K562 (cell line): ENCODE data around the gene PTH1R. TPM values are rescaled to one million over a fixed set of nuclear protein-coding genes. Genes with fewer than 3 reads are reported as not detected.

Experiments used
- ATAC-seq: fragments of 200-7000 bp; cut with Tn5 transposase; 3 replicates; pipeline ENCODE4 v1.9.1; 2020; ENCODE audit warnings: moderate library complexity
- BruUV-seq: library from RNA; stranded (reverse); fragments of 400-500 nt; replicated peaks from 2 replicates; lab custom pipeline; 2021; lab: Mats Ljungman, UMichigan
- CTCF ChIA-PET: fragments of 300-600 bp; formaldehyde crosslinking; extraction: SDS; loops from one replicate; lab custom pipeline; 2021; ENCODE audit warnings: low intra/inter-chr PET ratio; lab: Yijun Ruan, JAX
- POLR2A ChIA-PET: fragments of 300-600, 350-650 bp; sonication (Branson Sonifier 250); formaldehyde crosslinking; extraction: SDS; loops from one replicate; lab custom pipeline; 2021; ENCODE audit warnings: antibody characterized with exemption, inconsistent platforms; lab: Yijun Ruan, JAX
- DNase-seq, 4 experiments: peaks; one replicate each; pipeline versions ENCODE4 v3.0.0 to v3.0.0-alpha.2; 2011 to 2018; ENCODE audit warnings: low spot score in 3 of 4, mixed read lengths in 3 of 4; ENCODE audit errors: extremely low read depth in 1 of 4
- FAIRE-seq: peaks from 2 replicates; lab custom pipeline; 2011; peaks lifted over from hg19 to GRCh38; lab: Jason Lieb, UNC
- H2AFZ ChIP-seq: 2 replicates; pipeline ENCODE4 v1.6.0; 2011; ENCODE audit warnings: low read depth, low read length, control low read depth, inconsistent platforms
- H3K27ac ChIP-seq: fragments of 200-600 bp; 3 replicates; pipeline ENCODE4 v1.8.0; 2011; ENCODE audit warnings: low read depth, mild to moderate bottlenecking, control low read depth, inconsistent platforms, low read length, moderate library complexity, mixed read lengths; ENCODE audit errors: extremely low read depth
- H3K27me3 ChIP-seq, 2 experiments: fragments of 300-600 bp in 1 of 2; 2 replicates in 1 of 2; 3 replicates in 1 of 2; pipeline versions ENCODE4 v1.6.0 to v1.8.0; 2011; ENCODE audit warnings: inconsistent platforms in 2 of 2, low read length in 2 of 2, mild to moderate bottlenecking in 1 of 2, mixed read lengths in 1 of 2, moderate library complexity in 1 of 2; ENCODE audit not compliant: control insufficient read depth in 2 of 2, insufficient read depth in 2 of 2
- H3K36me3 ChIP-seq: fragments of 300-600 bp; 3 replicates; pipeline ENCODE4 v1.8.0; 2011; ENCODE audit warnings: mild to moderate bottlenecking, low read length, inconsistent platforms; ENCODE audit not compliant: control insufficient read depth, insufficient read depth
- H3K4me1 ChIP-seq, 2 experiments: fragments of 200-600 bp in 1 of 2; replicated peaks in 1 of 2; 2 replicates in 1 of 2; 3 replicates in 1 of 2; pipeline versions ENCODE4 v1.5.1 to v1.8.0; 2011; ENCODE audit warnings: inconsistent platforms in 2 of 2, low read length in 2 of 2, mild to moderate bottlenecking in 1 of 2, mixed read lengths in 1 of 2, moderate library complexity in 1 of 2; ENCODE audit not compliant: control insufficient read depth in 2 of 2, insufficient read depth in 2 of 2
- H3K4me2 ChIP-seq: 2 replicates; pipeline ENCODE4 v1.6.1; 2011; ENCODE audit warnings: low read length, control low read depth, inconsistent platforms, mixed read lengths; ENCODE audit not compliant: insufficient read depth
- H3K4me3 ChIP-seq: fragments of 200-600 bp; sonication (generic), shearing (Covaris generic); 2 replicates; pipeline ENCODE4 v1.5.1; 2016; ENCODE audit warnings: control low read depth, inconsistent platforms
- H3K79me2 ChIP-seq: fragments of 200-600 bp; 3 replicates; pipeline ENCODE4 v1.8.0; 2011; ENCODE audit warnings: low read length, inconsistent platforms; ENCODE audit not compliant: control insufficient read depth, insufficient read depth
- H3K9ac ChIP-seq, 2 experiments: 2 replicates each; pipeline versions ENCODE4 v1.6.0 to v1.6.1; 2011; ENCODE audit warnings: low read depth in 2 of 2, low read length in 2 of 2, control low read depth in 1 of 2, inconsistent platforms in 1 of 2, mild to moderate bottlenecking in 1 of 2, mixed read lengths in 1 of 2; ENCODE audit not compliant: insufficient read depth in 1 of 2
- H3K9me1 ChIP-seq: one replicate; pipeline ENCODE4 v1.6.0; 2011; ENCODE audit warnings: inconsistent platforms, mild to moderate bottlenecking, low read length, moderate library complexity; ENCODE audit not compliant: control insufficient read depth, insufficient read depth
- H3K9me3 ChIP-seq: replicated peaks from 2 replicates; pipeline ENCODE4 v1.5.1; 2011; ENCODE audit warnings: low read depth, low read length, inconsistent platforms; ENCODE audit not compliant: control insufficient read depth, insufficient read depth
- H4K20me1 ChIP-seq: replicated peaks from 2 replicates; pipeline ENCODE4 v1.6.1; 2011; ENCODE audit warnings: low read length, inconsistent platforms, mixed read lengths; ENCODE audit not compliant: control insufficient read depth, insufficient read depth
- ARID2 ChIP-seq: fragments of 450-650 bp; IDR thresholded peaks from 2 replicates; pipeline ENCODE4 v1.6.1; 2017; ENCODE audit warnings: antibody characterized with exemption, mild to moderate bottlenecking
- SAFB2 ChIP-seq: fragments of 200-400 bp; formaldehyde crosslinking; IDR thresholded peaks from 2 replicates; pipeline ENCODE4 v1.6.1; 2018; ENCODE audit warnings: borderline replicate concordance, low read length, low read depth, moderate library complexity; ENCODE audit not compliant: severe bottlenecking
- XRCC4 ChIP-seq: IDR thresholded peaks from one replicate; pipeline ENCODE4 v1.6.1; 2011; ENCODE audit not compliant: insufficient read depth, insufficient read length; ENCODE audit errors: extremely low read depth
- ZNF253 ChIP-seq: fragments of 250-450 bp; sonication (Bioruptor Pico); conservative IDR thresholded peaks from 2 replicates; pipeline ENCODE4 v1.6.1; 2021; ENCODE audit warnings: mild to moderate bottlenecking
- ZNF77 ChIP-seq: fragments of 250-450 bp; sonication (Bioruptor Pico); IDR thresholded peaks from 2 replicates; pipeline ENCODE4 v1.5.0; 2020
- WGBS: fragments of 100-300 bp; shearing (Covaris generic); methylation state at CpG from one replicate; pipeline ENCODE4 v1.1.6; 2016; ENCODE audit warnings: low coverage, mixed read lengths; ENCODE audit not compliant: insufficient coverage; ENCODE audit errors: missing lambda C conversion rate; 5-methylcytosine and 5-hydroxymethylcytosine counted together
- in situ Hi-C: fragments of 300-500 bp; cut with MboI; formaldehyde crosslinking; loops from 4 replicates; pipeline ENCODE4 v1.15.0; 2018; ENCODE audit warnings: inconsistent platforms, mixed read lengths
- intact Hi-C: fragments of 100-400 bp; cut with micrococcal nuclease; formaldehyde crosslinking; loops from 2 replicates; pipeline ENCODE4 v1.14.2; 2022
- polyA plus RNA-seq, 8 experiments: library from polyadenylated mRNA; depleted of rRNA in 4 of 8; stranded (reverse) in 5 of 8; unstranded in 3 of 8; fragments of >200 nt; fragmentation: Nextera tagmentation in 2 of 8; fragmentation: Illumina TruSeq in 1 of 8; extraction: Ambion mirVana in 2 of 8; extraction: Trizol in 1 of 8; gene quantifications; 2 replicates each; pipeline versions ENCODE4 v1.2.1 to v1.2.3, GENCODE V29; 2011 to 2014; ENCODE audit warnings: inconsistent platforms in 1 of 8, missing spikeins in 1 of 8
- total RNA-seq, 7 experiments: library from RNA; depleted of rRNA in 6 of 7; stranded (reverse); fragments of >200 nt in 6 of 7; fragmentation: Illumina TruSeq in 2 of 7; extraction: Trizol in 2 of 7; gene quantifications; 2 replicates each; pipeline versions ENCODE4 v1.2.1 to v1.2.3, GENCODE V29; 2011 to 2021; ENCODE audit warnings: low replicate concordance in 1 of 7
- TF ChIP-seq, protein P1 (sequence below): fragments of 450-650 bp; IDR thresholded peaks from 2 replicates; pipeline ENCODE4 v1.6.1; 2018; ENCODE audit not compliant: partially characterized antibody

The PTH1R gene
- total and polyA plus RNA-seq, 9 of the 15 experiments (the other 6 are each of a cell fraction or from before 2014, with no cell fraction given): not detected

DNA sequence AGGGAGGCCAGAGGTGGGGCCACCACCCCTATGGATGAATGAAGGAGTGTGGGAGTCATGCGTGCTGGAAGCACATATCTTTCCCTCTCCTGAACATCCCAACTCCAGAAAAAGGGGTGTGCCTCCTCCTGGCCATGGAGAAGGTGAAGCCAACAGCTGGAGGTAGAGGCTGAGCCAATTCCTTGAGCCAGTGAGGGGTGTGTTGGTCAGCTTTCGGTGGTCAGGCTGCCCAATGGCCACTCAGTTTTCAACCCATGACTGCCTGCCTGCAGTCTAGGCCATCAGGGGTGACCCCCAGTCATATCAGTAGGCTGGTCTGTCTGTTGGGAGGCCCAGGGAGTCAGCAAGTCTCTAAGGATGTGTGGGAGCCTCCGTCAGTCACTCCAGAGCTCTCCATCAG is 13.6 kb downstream of the PTH1R start:
- Histone ChIP-seq H3K9me3 (no peaks in the 10 kb centered on the region), H3K9ac (no peak overlapping the region), H3K27ac (no peak overlapping the region), H3K4me2 (no peak overlapping the region), H3K4me3 (no peak overlapping the region), H4K20me1 (peaks cover 34% of the 10 kb centered on the region), H2AFZ (no peak overlapping the region), H3K36me3 (no peaks in the 10 kb centered on the region), H3K9me1 (no peaks in the 10 kb centered on the region), H3K27me3 (peaks cover 20 to 70% of the 10 kb centered on the region in 2 experiments), H3K79me2 (no peaks in the 10 kb centered on the region), H3K4me1 (peaks cover 0 to 21% of the 10 kb centered on the region in 2 experiments; a peak in 3 of 5 replicates)
- POLR2A ChIA-PET: interaction anchor here (1.1 kb wide), 1 partner anchor 14 kb away, joined by 3 read pairs; no protein-coding TSS in a partner anchor
- BruUV-seq: no TSS peak
- no peak for FAIRE-seq
- intact Hi-C loops: no loop called here
- in situ Hi-C loops: no loop called here
- TF ChIP-seq ZNF253 (CRISPR knock-in tag) (no peak), XRCC4 (no peak), ZNF77 (CRISPR knock-in tag) (no peak), ARID2 (no peak), SAFB2 (no peak)
- TF ChIP-seq, protein P1, sequence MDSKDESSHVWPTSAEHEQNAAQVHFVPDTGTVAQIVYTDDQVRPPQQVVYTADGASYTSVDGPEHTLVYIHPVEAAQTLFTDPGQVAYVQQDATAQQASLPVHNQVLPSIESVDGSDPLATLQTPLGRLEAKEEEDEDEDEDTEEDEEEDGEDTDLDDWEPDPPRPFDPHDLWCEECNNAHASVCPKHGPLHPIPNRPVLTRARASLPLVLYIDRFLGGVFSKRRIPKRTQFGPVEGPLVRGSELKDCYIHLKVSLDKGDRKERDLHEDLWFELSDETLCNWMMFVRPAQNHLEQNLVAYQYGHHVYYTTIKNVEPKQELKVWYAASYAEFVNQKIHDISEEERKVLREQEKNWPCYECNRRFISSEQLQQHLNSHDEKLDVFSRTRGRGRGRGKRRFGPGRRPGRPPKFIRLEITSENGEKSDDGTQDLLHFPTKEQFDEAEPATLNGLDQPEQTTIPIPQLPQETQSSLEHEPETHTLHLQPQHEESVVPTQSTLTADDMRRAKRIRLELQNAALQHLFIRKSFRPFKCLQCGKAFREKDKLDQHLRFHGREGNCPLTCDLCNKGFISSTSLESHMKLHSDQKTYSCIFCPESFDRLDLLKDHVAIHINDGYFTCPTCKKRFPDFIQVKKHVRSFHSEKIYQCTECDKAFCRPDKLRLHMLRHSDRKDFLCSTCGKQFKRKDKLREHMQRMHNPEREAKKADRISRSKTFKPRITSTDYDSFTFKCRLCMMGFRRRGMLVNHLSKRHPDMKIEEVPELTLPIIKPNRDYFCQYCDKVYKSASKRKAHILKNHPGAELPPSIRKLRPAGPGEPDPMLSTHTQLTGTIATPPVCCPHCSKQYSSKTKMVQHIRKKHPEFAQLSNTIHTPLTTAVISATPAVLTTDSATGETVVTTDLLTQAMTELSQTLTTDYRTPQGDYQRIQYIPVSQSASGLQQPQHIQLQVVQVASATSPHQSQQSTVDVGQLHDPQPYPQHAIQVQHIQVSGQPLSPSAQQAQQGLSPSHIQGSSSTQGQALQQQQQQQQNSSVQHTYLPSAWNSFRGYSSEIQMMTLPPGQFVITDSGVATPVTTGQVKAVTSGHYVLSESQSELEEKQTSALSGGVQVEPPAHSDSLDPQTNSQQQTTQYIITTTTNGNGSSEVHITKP: peak; percentile 92
- no peak for DNase-seq
- WGBS: 2% methylated on average over 3 of the region's 3 CpGs
- ATAC-seq: no peak
- CTCF ChIA-PET: no interaction called here
